Endothelial cell of umbilical vein (primary cell): ENCODE data around the gene GOLGA8S. TPM values are rescaled to one million over a fixed set of nuclear protein-coding genes. Genes with fewer than 3 reads are reported as not detected.

ENCODE experiments used
- BruUV-seq: library from RNA; stranded (reverse); fragments of 400-500 nt; replicated peaks from 2 replicates; lab custom pipeline; 2021; lab: Mats Ljungman, UMichigan
- CTCF ChIA-PET: fragments of 300-600, 350-600 bp; sonication (Branson Sonifier 250); formaldehyde crosslinking; loops from one replicate; lab custom pipeline; 2021; ENCODE audit warnings: antibody characterized with exemption, inconsistent platforms; lab: Charles Lee
- POLR2A ChIA-PET: fragments of 300-600, 350-600 bp; sonication (Branson Sonifier 250); formaldehyde crosslinking; loops from one replicate; lab custom pipeline; 2021; ENCODE audit warnings: antibody characterized with exemption, inconsistent platforms; lab: Charles Lee
- DNase-seq: peaks from one replicate; pipeline ENCODE4 v3.0.0-alpha.2; 2011; ENCODE audit warnings: low read depth, low spot score
- FAIRE-seq: peaks from 2 replicates; lab custom pipeline; 2011; peaks lifted over from hg19 to GRCh38; lab: Jason Lieb, UNC
- H2AFZ ChIP-seq: 2 replicates; pipeline ENCODE4 v1.6.0; 2012; ENCODE audit warnings: low read depth, low read length, control low read depth, inconsistent platforms
- H3K27ac ChIP-seq: 2 replicates; pipeline ENCODE4 v1.5.1; 2011; ENCODE audit warnings: low read depth, mild to moderate bottlenecking, control low read depth, low read length, moderate library complexity; ENCODE audit not compliant: insufficient read depth
- H3K27me3 ChIP-seq, 2 experiments: 2 replicates each; pipeline versions ENCODE4 v1.6.0 to v1.6.1; 2011; ENCODE audit warnings: low read length in 2 of 2, mixed read lengths in 1 of 2; ENCODE audit not compliant: control insufficient read depth in 2 of 2, insufficient read depth in 2 of 2
- H3K36me3 ChIP-seq, 2 experiments: 2 replicates in 1 of 2; 3 replicates in 1 of 2; pipeline ENCODE4 v1.5.1; 2011; ENCODE audit warnings: low read length in 2 of 2, mild to moderate bottlenecking in 1 of 2, moderate library complexity in 1 of 2; ENCODE audit not compliant: control insufficient read depth in 2 of 2, insufficient read depth in 2 of 2; ENCODE audit errors: extremely low read depth in 1 of 2
- H3K4me1 ChIP-seq: 3 replicates; pipeline ENCODE4 v1.5.1; 2011; ENCODE audit warnings: mild to moderate bottlenecking, low read length; ENCODE audit not compliant: control insufficient read depth, insufficient read depth; ENCODE audit errors: extremely low read depth
- H3K4me2 ChIP-seq: 2 replicates; pipeline ENCODE4 v1.6.1; 2011; ENCODE audit warnings: low read length, control low read depth, mixed read lengths; ENCODE audit not compliant: insufficient read depth
- H3K4me3 ChIP-seq, 3 experiments: fragments of 200-600 bp in 1 of 3; sonication (generic), shearing (Covaris generic) in 1 of 3; replicated peaks in 1 of 3; 2 replicates each; pipeline ENCODE4 v1.5.1; 2011 to 2016; ENCODE audit warnings: control low read depth in 3 of 3, low read length in 3 of 3, mild to moderate bottlenecking in 2 of 3, inconsistent platforms in 1 of 3, low read depth in 1 of 3, moderate library complexity in 1 of 3; ENCODE audit not compliant: insufficient read depth in 1 of 3
- H3K79me2 ChIP-seq: 2 replicates; pipeline ENCODE4 v1.6.0; 2012; ENCODE audit warnings: low read length, inconsistent platforms; ENCODE audit not compliant: control insufficient read depth, insufficient read depth
- H3K9ac ChIP-seq: replicated peaks from 2 replicates; pipeline ENCODE3; 2011; ENCODE audit warnings: low read length, control low read depth; ENCODE audit not compliant: insufficient read depth; ENCODE audit errors: extremely low read depth
- H3K9me1 ChIP-seq: replicated peaks from 3 replicates; pipeline ENCODE4 v1.6.0; 2011; ENCODE audit warnings: mild to moderate bottlenecking, low read length; ENCODE audit not compliant: control insufficient read depth, insufficient read depth; ENCODE audit errors: extremely low read depth
- H3K9me3 ChIP-seq: replicated peaks from 2 replicates; pipeline ENCODE4 v1.5.1; 2012; ENCODE audit warnings: low read length, inconsistent platforms; ENCODE audit not compliant: control insufficient read depth, insufficient read depth
- H4K20me1 ChIP-seq: replicated peaks from 2 replicates; pipeline ENCODE3; 2011; ENCODE audit warnings: mild to moderate bottlenecking, low read length; ENCODE audit not compliant: control insufficient read depth, insufficient read depth; ENCODE audit errors: extremely low read depth
- EZH2 ChIP-seq: IDR thresholded peaks from 2 replicates; pipeline ENCODE4 v1.6.1; 2012; ENCODE audit warnings: borderline replicate concordance, low read depth, mild to moderate bottlenecking, moderate library complexity, low read length, inconsistent platforms; ENCODE audit not compliant: severe bottlenecking
- FOS ChIP-seq: IDR thresholded peaks from 2 replicates; pipeline ENCODE4 v1.6.1; 2011; ENCODE audit warnings: mild to moderate bottlenecking, low read length, moderate library complexity, borderline replicate concordance; ENCODE audit not compliant: insufficient read depth
- GATA2 ChIP-seq: IDR thresholded peaks from 2 replicates; pipeline ENCODE4 v1.7.0; 2011; ENCODE audit warnings: low read depth, mild to moderate bottlenecking, moderate library complexity, mixed read lengths, low read length; ENCODE audit not compliant: insufficient read length, insufficient read depth
- JUN ChIP-seq: IDR thresholded peaks from 2 replicates; pipeline ENCODE4 v1.6.1; 2011; ENCODE audit warnings: borderline replicate concordance, low read depth; ENCODE audit not compliant: insufficient read length, insufficient read depth
- MYC ChIP-seq: IDR thresholded peaks from one replicate; pipeline ENCODE4 v1.6.1; 2011; ENCODE audit warnings: mild to moderate bottlenecking, low read depth, low read length
- POLR2A ChIP-seq: IDR thresholded peaks from 2 replicates; pipeline ENCODE4 v1.6.1; 2012; ENCODE audit warnings: low read depth, mild to moderate bottlenecking, control low read depth, low read length
- POLR2AphosphoS5 ChIP-seq: IDR thresholded peaks from 2 replicates; pipeline ENCODE4 v1.6.1; 2012; ENCODE audit warnings: low read depth, mild to moderate bottlenecking, control low read depth, low read length, moderate library complexity; ENCODE audit not compliant: insufficient read depth
- dilution Hi-C: fragments of 300-500 bp; cut with MboI; formaldehyde crosslinking; loops from one replicate; pipeline ENCODE4 v1.15.0; 2019; ENCODE audit warnings: low sequenced_read_pairs; ENCODE audit not compliant: extremely low pct_ligation_motif_present
- intact Hi-C: fragments of 100-400 bp; cut with micrococcal nuclease; formaldehyde crosslinking; loops from one replicate; pipeline ENCODE4 v1.10.0; 2022
- polyA plus RNA-seq, 4 experiments: library from polyadenylated mRNA; depleted of rRNA in 3 of 4; stranded (reverse) in 3 of 4; unstranded in 1 of 4; fragments of >200 nt; gene quantifications; 2 replicates each; pipeline versions ENCODE4 v1.2.1 to v1.2.3, GENCODE V29; 2011 to 2012; ENCODE audit warnings: missing spikeins in 1 of 4
- total RNA-seq: library from RNA; stranded (reverse); gene quantifications from 2 replicates; pipeline ENCODE4 v1.2.3, GENCODE V29; 2021
- TF ChIP-seq, protein P1 (sequence below), 2 donors: IDR thresholded peaks; 1 replicate in 1 of 2; 2 replicates in 1 of 2; pipeline ENCODE4 v1.5.1; 2011; ENCODE audit warnings: low read length in 2 of 2, mild to moderate bottlenecking in 2 of 2, moderate library complexity in 2 of 2, control low read depth in 1 of 2, inconsistent platforms in 1 of 2, low read depth in 1 of 2; ENCODE audit not compliant: insufficient read depth in 1 of 2; ENCODE audit errors: extremely low read depth in 1 of 2
- TF ChIP-seq, protein P2 (sequence below): IDR thresholded peaks from 2 replicates; pipeline ENCODE4 v1.6.1; 2011; ENCODE audit not compliant: insufficient read depth, insufficient read length

Gene GOLGA8S
- total and polyA plus RNA-seq, 2 donors (not counting 3 experiments of a cell fraction or from before 2014, with no cell fraction given): 0.04 to 0.55 TPM

- ChIA-PET CTCF (no interaction called here), POLR2A (no interaction called here)
- no TSS peak for BruUV-seq
- DNase-seq (no peak), FAIRE-seq (no peak)
- no peak overlapping the region for H3K9ac ChIP-seq
- no peaks in the 10 kb centered on the region for H3K36me3 ChIP-seq
- dilution Hi-C loops (no loop called here), intact Hi-C loops (no loop called here)
- no peaks in the 10 kb centered on the region for H3K4me1 ChIP-seq
- TF ChIP-seq MYC (no peak), JUN (no peak), POLR2A (no peak), EZH2 (no peak), POLR2AphosphoS5 (no peak), FOS (no peak), GATA2 (no peak)
- TF ChIP-seq, protein P1, sequence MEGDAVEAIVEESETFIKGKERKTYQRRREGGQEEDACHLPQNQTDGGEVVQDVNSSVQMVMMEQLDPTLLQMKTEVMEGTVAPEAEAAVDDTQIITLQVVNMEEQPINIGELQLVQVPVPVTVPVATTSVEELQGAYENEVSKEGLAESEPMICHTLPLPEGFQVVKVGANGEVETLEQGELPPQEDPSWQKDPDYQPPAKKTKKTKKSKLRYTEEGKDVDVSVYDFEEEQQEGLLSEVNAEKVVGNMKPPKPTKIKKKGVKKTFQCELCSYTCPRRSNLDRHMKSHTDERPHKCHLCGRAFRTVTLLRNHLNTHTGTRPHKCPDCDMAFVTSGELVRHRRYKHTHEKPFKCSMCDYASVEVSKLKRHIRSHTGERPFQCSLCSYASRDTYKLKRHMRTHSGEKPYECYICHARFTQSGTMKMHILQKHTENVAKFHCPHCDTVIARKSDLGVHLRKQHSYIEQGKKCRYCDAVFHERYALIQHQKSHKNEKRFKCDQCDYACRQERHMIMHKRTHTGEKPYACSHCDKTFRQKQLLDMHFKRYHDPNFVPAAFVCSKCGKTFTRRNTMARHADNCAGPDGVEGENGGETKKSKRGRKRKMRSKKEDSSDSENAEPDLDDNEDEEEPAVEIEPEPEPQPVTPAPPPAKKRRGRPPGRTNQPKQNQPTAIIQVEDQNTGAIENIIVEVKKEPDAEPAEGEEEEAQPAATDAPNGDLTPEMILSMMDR (IDR thresholded peaks at IDR 0.05; ENCODE audit: extremely low read depth in 1 of 2, insufficient read depth in 1 of 2, low read depth in 1 of 2, low read length in 2 of 2): no peak
- TF ChIP-seq, protein P2, sequence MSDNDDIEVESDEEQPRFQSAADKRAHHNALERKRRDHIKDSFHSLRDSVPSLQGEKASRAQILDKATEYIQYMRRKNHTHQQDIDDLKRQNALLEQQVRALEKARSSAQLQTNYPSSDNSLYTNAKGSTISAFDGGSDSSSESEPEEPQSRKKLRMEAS: no peak
- H3K27ac ChIP-seq: no peak overlapping the region
- no peak overlapping the region for H3K4me2 ChIP-seq
- no peaks in the 10 kb centered on the region for H3K27me3 ChIP-seq
- H3K4me3 ChIP-seq: no peak overlapping the region
- no peaks in the 10 kb centered on the region for H3K9me3 ChIP-seq
- H3K9me1 ChIP-seq: no peaks in the 10 kb centered on the region
- H4K20me1 ChIP-seq: no peaks in the 10 kb centered on the region
- no peak overlapping the region for H2AFZ ChIP-seq
- H3K79me2 ChIP-seq: no peaks in the 10 kb centered on the region
These were observed 49.0 kb downstream of the GOLGA8S start for GRCh38 chr15:23403550-23403949.
